HG03280 (cell line): ENCODE results near the gene HDAC3.
"Not testable (repeated sequence)": the region's sequence is repeated elsewhere in the genome, so short reads cannot be mapped to it uniquely, and the experiment has no call there.

ENCODE experiments used
- ATAC-seq: cut with Tn5 transposase; IDR thresholded peaks from one replicate; pipeline ENCODE4 v1.9.1; 2021; ENCODE audit warnings: mild to moderate bottlenecking, moderate library complexity; ENCODE audit not compliant: unreplicated experiment

The HDAC3 gene

DNA sequence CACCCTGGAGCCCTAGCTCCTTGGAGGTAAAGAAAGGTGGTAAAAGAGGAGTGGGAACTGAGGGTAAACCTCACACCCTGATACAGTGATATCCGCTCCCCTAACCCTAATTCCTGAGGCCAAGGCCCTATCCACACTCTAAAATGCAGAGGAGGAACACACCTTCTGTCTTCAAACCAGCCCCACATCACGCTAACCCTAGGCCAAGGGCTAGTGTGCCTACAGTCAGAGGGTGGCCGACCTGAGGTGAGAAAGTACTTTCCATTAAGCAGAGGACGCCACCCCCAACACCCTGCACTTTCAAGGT, 590 bp downstream of the HDAC3 start:
- ATAC-seq: no peak

DNA sequence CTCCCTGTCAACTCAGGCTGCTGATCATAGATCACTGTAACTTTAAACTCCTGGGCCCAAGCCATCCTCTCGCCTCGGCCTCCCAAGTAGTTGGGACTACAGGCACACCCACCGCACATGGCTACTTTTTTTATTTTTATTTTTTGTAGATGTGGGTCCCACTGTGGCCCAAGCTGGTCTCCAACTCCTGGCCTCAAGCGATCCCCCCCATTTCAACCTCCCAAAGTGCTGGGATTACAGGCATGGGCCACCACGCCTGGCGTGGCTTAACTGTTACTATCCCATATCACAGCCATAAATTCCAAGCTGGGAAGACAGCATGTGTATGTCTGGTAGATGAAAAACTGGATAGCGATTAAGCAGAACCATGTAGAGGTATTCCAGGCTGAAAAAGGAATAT, 1.0 kb downstream of the HDAC3 start:
- ATAC-seq: no peak

DNA sequence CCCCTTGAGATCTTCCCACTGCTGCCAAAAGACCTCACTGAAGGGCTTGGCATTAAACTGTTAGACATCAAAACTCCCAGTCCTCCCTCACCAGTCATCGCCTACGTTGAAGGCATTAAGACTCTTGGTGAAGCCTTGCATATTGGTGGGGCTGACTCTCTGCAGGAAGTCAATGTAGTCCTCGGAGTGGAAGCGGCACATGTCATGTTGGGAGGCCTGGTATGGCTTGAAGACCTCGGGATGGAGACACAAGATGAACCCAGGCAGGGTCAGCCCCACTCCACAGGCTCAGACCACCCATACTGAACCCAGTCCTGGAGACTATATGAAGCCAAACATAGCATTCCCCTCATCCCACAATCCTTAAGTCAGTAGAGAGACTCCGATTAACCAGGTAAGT, 1.9 kb downstream of the HDAC3 start:
- no peak for ATAC-seq

DNA sequence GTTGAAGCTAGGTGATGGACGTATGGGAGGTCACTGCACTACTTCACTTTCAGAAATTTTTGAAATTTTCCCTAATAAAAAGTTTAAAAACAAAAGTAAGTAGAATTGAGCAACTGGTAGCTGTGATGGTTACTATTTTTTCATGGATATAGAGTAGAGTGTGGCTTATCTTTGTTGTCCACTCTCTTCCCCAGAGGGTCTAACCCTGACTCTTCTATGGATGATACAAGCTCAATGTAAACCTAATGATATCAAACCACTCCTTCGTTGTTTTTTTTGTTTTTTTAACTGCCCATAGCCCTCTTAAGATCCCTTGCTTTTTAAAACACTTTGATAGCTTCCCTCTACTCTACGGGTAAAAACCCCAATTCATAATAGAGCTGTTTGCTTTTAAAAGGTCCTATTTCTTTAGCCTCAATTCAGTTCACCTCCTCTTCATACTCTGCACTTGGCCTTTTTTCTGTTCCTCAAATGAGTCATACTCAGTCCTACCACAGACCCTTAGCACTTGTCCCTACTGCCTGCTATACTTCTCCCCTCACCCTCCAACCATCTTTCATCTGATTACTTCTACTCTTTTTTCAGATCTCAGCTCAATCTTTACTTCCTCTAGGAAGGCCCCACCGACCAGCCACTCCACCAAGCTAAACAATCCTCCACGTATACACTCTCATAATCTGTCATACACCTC, 2.6 kb downstream of the HDAC3 start:
- ATAC-seq: peak; percentile 49

DNA sequence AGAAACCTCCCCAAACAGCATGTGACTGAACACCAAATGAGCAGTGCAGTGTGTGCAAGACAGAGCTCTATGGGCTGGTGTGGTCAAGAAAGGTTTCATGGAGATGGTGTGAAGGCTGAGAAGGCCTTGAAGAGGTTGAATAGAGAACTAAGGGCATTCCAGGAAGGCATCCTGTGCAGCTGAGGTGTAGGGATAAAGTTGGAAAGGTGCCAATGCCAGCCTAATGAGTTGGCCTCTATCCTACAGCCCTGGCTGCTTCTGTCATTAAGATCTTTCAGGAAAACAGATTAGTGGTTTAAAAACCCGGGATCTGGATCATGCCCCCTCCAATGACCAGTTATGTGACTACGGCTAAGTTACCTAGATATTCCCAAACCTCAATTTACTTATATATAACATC, 4.0 kb downstream of the HDAC3 start:
- no peak for ATAC-seq

DNA sequence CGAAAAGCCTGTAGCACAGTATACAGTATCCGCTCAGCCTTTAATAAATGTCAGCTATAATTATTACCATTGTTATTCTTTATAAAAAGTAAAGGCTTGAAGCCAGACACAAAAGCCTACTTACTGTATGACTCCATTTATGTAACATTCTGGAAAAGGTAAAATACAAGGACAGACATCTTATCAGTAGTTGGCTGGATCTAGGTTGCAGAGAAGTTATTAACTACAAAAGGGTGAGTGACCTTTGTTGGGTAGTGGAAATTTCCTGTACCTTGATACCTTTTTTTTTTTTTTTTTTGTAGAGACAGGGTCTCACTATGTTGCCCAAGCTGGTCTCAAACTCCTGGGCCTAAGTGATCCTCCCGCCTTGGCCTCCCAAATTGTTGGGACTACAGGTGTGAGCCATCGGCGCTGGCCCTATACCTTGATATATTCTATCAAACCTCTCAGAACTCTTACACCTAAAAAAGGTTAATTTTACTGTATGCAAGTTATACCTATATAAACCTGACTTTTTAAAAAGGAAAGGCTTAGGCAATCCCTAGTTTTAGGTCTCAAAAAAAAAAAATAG, 6.0 kb downstream of the HDAC3 start:
- ATAC-seq: no peak

DNA sequence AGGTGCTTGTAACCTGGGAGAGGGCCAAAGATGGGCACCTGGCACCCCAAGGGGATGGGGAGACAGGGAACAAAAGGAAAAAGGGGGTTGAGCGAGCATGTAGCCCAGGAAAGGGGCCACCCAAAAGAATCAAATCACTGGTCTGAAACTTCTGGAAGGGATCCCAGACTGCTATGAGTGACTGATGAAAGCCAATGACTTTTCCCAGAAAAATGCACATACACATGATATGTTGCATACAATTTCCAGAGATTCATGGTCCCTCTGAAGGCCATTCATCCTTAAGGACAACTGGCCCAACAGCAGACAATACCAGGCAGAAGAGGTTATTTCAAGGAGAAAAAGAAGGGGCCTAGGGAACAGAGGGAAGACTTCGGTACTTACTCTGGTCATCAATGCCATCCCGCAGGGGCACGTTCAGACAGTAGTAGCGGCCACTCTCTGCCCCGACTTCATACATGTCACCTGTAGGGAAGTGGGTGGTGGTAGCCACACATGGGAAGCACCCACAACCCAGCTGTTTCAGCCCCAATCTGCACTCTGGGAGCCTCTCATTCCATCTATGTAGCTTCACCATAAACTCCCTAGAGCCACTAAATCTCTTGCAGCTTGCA, 8.4 kb downstream of the HDAC3 start:
- no peak for ATAC-seq

- no peak for ATAC-seq
Measured at GRCh38 chr5:141623611-141624010, 13.0 kb downstream of the HDAC3 start.

GRCh38 chr5:141623186-141623585, 13.5 kb downstream of the HDAC3 start:
- ATAC-seq: peak; percentile 35

DNA sequence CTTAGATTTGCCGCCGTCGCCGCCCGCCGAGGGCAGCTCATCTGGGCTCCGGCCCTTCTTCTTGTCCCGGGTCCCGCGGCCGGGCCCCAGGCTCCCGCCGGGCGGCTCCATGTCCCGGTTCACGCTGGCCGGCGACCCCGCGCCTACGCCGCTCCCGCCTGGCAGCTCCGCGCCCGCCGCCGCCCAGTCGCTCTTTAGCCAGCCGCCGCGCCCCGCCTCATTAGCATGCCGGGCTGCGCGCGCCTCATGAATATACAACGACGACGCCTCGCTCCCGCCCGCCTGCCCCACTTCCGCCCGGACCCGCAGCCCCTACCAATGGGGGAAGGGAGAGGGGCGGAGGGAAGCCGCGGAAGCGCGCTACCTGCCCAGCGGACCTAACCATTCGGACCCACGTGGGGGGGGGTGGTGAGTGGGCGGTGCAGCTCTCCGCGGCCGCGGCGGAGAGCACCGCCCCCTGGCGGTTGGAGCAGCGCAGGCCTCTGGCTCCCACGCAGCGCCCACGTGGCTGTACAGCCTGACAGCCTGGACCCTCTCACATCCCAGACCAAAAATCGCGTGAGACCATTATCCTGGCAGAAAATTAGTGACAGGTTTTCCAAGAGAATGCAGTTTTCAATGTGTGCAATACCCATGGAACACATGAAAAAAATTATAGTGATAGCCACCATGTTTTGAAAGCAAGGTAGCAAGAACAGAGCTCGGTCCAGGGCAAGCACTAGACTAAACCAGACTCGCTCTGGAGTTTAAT, 17.7 kb downstream of the HDAC3 start, which contains the start of gene DIAPH1:
Gene DIAPH1 (minus strand): TSS at position 197 of the 751 bp plus-strand sequence. CDS start 86 bp downstream, at position 111.
- peak; percentile 84 for ATAC-seq

- ATAC-seq: peak; percentile 34
Measured at GRCh38 chr5:141618030-141618803, 18.4 kb downstream of the HDAC3 start.

GRCh38 chr5:141617682-141618029, 19.0 kb downstream of the HDAC3 start:
- ATAC-seq: no peak

DNA sequence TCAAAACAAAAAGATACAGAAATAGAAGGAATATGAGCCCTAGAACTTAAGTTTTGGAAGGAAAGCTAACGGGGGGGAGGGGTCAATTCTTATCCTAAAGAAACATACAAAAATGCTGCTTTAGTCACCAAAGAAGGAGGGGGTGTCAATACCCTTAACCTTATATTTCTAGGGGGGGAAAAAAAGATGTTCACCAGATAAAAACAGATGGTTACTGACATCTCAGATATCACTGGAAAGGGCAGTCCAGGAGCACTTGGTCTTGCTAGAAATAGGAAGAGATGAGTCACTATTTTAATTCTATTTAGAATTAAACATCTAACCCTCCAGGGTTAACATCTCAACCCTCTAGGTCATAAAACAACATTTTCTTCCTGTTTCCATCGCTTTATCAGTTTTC, 19.5 kb downstream of the HDAC3 start:
- no peak for ATAC-seq

DNA sequence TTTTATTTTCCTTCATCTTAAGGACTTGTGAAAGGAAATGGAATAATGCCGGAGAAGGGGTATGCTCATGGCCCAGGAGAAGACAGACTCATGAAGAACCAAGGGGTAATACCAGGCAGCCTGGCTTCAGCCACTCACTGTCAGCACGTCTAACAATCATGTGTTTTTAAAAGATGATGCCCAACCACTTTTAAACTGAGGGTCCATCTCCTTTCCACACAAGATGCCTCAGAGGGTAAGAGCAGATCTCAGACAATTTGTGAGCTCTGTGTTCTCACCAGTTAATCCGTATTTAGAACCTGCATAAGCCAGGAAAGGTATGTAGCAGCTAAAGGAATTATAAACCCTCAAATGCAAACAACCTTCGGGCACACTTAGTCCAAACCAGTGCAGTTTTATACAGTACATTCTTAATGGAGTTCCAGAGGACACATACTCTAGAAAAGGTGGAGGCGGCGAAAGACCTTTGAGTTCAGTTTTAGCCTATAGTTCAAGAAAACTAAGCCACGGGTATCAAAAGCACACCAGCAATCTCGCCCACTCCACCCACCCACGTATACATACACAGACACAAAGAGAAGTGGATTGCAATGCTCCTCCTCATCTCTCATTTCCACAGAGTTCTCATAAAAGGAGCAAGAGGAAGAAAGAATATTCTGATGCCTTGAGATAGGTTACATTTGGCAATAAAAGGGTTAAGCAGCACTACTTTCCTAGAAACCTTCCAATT, 20.5 kb downstream of the HDAC3 start:
- ATAC-seq: no peak

DNA sequence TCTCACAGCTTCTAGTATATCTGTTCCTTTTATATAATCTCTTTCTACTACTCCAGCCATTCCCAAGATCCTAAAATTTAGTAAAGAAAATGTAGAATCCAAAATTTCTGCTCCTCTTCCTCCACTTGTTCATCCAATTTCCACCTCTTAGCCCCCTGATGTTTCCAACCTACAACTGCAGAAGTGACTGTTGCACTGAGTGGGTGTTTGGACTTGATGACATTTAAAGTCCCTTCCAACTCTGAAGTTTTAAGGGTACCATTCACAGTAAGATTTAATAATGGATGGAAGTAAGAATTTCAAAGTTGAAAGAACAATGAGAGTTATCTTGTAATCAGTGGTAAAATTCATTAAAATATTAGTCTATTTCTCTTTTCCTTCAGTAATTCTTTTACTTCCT, 23.3 kb downstream of the HDAC3 start:
- ATAC-seq: no peak

- ATAC-seq: no peak
Measured at GRCh38 chr5:141611289-141611688, 25.4 kb downstream of the HDAC3 start.

DNA sequence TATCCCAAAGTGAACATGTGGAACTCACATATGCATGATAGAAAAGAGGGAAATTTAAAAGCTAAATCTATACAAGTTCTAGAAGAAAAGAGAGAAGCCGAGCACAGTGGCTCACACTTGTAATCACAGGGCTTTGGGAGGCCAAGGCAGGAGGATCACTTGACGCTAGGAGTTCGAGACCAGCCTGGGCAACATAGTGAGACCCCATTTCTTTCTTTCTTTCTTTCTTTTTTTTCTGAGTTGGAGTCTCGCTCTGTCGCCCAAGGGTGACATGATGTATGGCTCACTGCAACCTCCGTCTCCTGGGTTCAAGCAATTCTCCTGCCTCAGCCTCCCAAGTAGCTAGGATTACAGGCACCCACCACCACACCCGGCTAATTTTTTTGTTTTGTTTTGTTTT, 26.7 kb downstream of the HDAC3 start:
- ATAC-seq: not testable (repeated sequence)

DNA sequence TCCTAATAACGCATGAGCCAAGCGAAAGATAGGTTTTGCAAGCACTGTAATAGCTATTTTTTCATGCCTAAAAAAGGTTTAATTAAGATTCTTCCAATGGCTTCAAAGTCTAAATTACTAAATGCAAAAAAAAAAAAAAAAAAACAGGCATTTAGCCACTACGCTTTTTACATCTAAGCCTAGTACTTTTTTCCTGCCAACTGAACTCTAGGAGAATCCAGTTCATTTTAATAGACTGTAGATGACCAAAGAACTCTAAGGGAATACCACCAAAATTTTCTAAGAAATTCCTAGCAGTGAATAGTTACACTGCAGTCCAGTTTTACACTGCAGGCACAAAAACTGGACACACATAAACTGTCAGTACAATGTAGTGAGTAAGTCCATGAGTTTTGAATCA, 27.6 kb downstream of the HDAC3 start:
- no peak for ATAC-seq

DNA sequence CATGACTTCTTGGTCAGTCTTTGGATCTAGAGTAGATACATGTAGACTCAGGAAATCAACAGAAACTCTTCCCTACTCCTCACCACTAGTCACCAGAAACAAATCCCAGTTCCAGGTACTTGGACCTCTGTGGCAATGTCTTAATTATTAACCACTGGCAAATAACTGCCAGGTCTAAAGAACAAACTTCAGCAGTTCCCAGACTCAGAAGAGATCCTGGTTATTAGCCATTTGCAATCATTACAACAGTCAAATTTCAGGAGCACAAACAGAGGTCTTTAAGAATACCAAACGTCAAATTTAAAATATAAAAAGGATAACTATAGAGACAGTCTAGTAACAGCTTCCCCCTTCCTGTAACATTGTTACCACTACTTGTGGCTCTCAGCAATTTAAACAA, 28.1 kb downstream of the HDAC3 start:
- ATAC-seq: no peak

DNA sequence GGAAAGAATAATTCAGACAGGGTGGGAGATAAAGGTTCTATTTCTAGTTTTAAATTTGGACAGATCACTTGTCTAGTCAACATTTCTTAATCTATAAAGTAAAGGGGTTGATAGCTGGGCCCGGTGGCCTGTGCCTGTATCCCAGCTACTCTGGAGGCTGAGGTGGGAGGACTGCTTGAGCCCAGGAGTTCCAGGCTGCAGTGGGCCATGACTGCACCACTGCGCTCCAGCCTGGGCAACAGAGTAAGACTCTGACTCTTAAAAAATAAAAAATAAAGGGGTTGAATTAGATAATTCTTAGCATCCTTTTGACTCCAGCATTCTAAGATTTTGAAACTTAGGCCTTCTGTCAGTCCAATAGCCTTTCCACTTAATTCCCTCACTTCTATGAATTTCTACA, 28.6 kb downstream of the HDAC3 start:
- ATAC-seq: no peak
